HepG2 (cell line): ENCODE measurements around the gene CYP27B1. TPM values are rescaled to one million over a fixed set of nuclear protein-coding genes. Genes with fewer than 3 reads are reported as not detected.

Source experiments
- ATAC-seq: fragments of 200-7000 bp; cut with Tn5 transposase; 3 replicates; pipeline ENCODE4 v1.9.1; 2020; ENCODE audit warnings: mild to moderate bottlenecking, moderate library complexity
- BruUV-seq: library from RNA; stranded (reverse); fragments of 400-500 nt; replicated peaks from 2 replicates; lab custom pipeline; 2021; lab: Mats Ljungman, UMichigan
- CTCF ChIA-PET: fragments of 300-600 bp; formaldehyde crosslinking; extraction: SDS; loops from one replicate; lab custom pipeline; 2021; ENCODE audit warnings: low total read pairs, inconsistent platforms, low intra/inter-chr PET ratio; lab: Yijun Ruan, JAX
- POLR2A ChIA-PET: fragments of 350-600 bp; sonication (Branson Sonifier 250); formaldehyde crosslinking; loops from one replicate; lab custom pipeline; 2020; ENCODE audit warnings: antibody characterized with exemption, inconsistent platforms; lab: Yijun Ruan, JAX
- DNase-seq: peaks from one replicate; pipeline ENCODE4 v3.0.0-alpha.2; 2015; ENCODE audit warnings: low spot score
- FAIRE-seq: peaks from 3 replicates; lab custom pipeline; 2011; peaks lifted over from hg19 to GRCh38; lab: Jason Lieb, UNC
- H2AFZ ChIP-seq: one replicate; pipeline ENCODE4 v1.6.1; 2011; ENCODE audit warnings: low read length, inconsistent platforms
- H3K27ac ChIP-seq: fragments of 300-600 bp; 3 replicates; pipeline ENCODE4 v1.8.0; 2011; ENCODE audit warnings: mixed run types, mild to moderate bottlenecking, mixed read lengths, low read length, inconsistent platforms; ENCODE audit not compliant: insufficient read depth; ENCODE audit errors: extremely low read length
- H3K27me3 ChIP-seq, 2 experiments: fragments of 200-600 bp in 1 of 2; 2 replicates in 1 of 2; 3 replicates in 1 of 2; pipeline versions ENCODE4 v1.6.0 to v1.8.0; 2011; ENCODE audit warnings: low read length in 2 of 2, mild to moderate bottlenecking in 2 of 2, moderate library complexity in 2 of 2, inconsistent platforms in 1 of 2; ENCODE audit not compliant: insufficient read depth in 2 of 2, control insufficient read depth in 1 of 2
- H3K36me3 ChIP-seq, 2 experiments: fragments of 200-600 bp in 1 of 2; replicated peaks in 1 of 2; 2 replicates in 1 of 2; 3 replicates in 1 of 2; pipeline versions ENCODE4 v1.5.1 to v1.8.0; 2011; ENCODE audit warnings: low read length in 2 of 2, inconsistent platforms in 1 of 2; ENCODE audit not compliant: insufficient read depth in 2 of 2, control insufficient read depth in 1 of 2
- H3K4me1 ChIP-seq: 2 replicates; pipeline ENCODE4 v1.5.1; 2012; ENCODE audit warnings: low read length, inconsistent platforms; ENCODE audit not compliant: insufficient read depth
- H3K4me2 ChIP-seq: 2 replicates; pipeline ENCODE4 v1.6.0; 2011; ENCODE audit warnings: low read depth, low read length, inconsistent platforms
- H3K4me3 ChIP-seq, 3 experiments: fragments of 200-600 bp in 1 of 3; sonication (generic), shearing (Covaris generic) in 1 of 3; replicated peaks in 1 of 3; 2 replicates each; pipeline ENCODE4 v1.5.1; 2011 to 2016; ENCODE audit warnings: low read length in 3 of 3, inconsistent platforms in 2 of 3, low read depth in 2 of 3, mild to moderate bottlenecking in 2 of 3, control low read depth in 1 of 3, mixed read lengths in 1 of 3; ENCODE audit not compliant: insufficient read depth in 1 of 3
- H3K79me2 ChIP-seq: one replicate; pipeline ENCODE4 v1.6.1; 2011; ENCODE audit warnings: low read length, inconsistent platforms; ENCODE audit not compliant: insufficient read depth
- H3K9ac ChIP-seq: 2 replicates; pipeline ENCODE4 v1.6.0; 2011; ENCODE audit warnings: mild to moderate bottlenecking, low read depth, low read length, inconsistent platforms; ENCODE audit not compliant: insufficient read depth
- H3K9me3 ChIP-seq: 2 replicates; pipeline ENCODE4 v1.5.1; 2012; ENCODE audit warnings: mild to moderate bottlenecking, low read length
- H4K20me1 ChIP-seq: 2 replicates; pipeline ENCODE4 v1.6.0; 2011; ENCODE audit warnings: inconsistent platforms, mild to moderate bottlenecking, low read length, moderate library complexity; ENCODE audit not compliant: insufficient read depth
- DMAP1 ChIP-seq: IDR thresholded peaks from 2 replicates; pipeline ENCODE4 v1.6.1; 2016
- MED13 ChIP-seq: sonication (generic); formaldehyde crosslinking; IDR thresholded peaks from 2 replicates; pipeline ENCODE4 v1.5.0; 2020; ENCODE audit warnings: missing genetic modification reagents
- POGZ ChIP-seq: sonication (generic); formaldehyde crosslinking; IDR thresholded peaks from 2 replicates; pipeline ENCODE4 v1.4.0; 2020; ENCODE audit warnings: mild to moderate bottlenecking, missing genetic modification reagents
- SNRNP70 ChIP-seq: fragments of 200-400 bp; formaldehyde crosslinking; IDR thresholded peaks from 2 replicates; pipeline ENCODE4 v1.6.1; 2017; ENCODE audit warnings: mild to moderate bottlenecking, low read depth, low read length, moderate library complexity
- ZNF234 ChIP-seq: sonication (generic); formaldehyde crosslinking; conservative IDR thresholded peaks from 2 replicates; pipeline ENCODE4 v1.5.1; 2020; ENCODE audit warnings: mild to moderate bottlenecking, missing genetic modification reagents
- ZNF501 ChIP-seq: sonication (generic); formaldehyde crosslinking; IDR thresholded peaks from 2 replicates; pipeline ENCODE4 v1.5.1; 2020; ENCODE audit warnings: mild to moderate bottlenecking, moderate library complexity, missing genetic modification reagents
- WGBS: methylation state at CpG from one replicate; pipeline ENCODE4 v1.1.6; 2017; ENCODE audit warnings: low lambda C conversion rate; 5-methylcytosine and 5-hydroxymethylcytosine counted together
- in situ Hi-C: cut with HindIII; loops from 2 replicates; pipeline ENCODE4 v1.10.0; 2017; ENCODE audit warnings: low pct_unique_long_range_greater_than_20kb; ENCODE audit not compliant: extremely low pct_ligation_motif_present
- intact Hi-C: fragments of 100-400 bp; cut with micrococcal nuclease; formaldehyde crosslinking; loops from one replicate; pipeline ENCODE4 v1.10.0; 2022; ENCODE audit not compliant: unreplicated experiment
- polyA plus RNA-seq, 8 experiments: library from polyadenylated mRNA; depleted of rRNA in 3 of 8; stranded (reverse) in 7 of 8; unstranded in 1 of 8; fragments of >200 nt; fragmentation: Illumina TruSeq in 4 of 8; extraction: Trizol in 4 of 8; gene quantifications; 2 replicates each; pipeline versions ENCODE4 v1.2.1 to v1.2.3, GENCODE V29; 2011 to 2016; ENCODE audit warnings: low read depth in 4 of 8, missing spikeins in 1 of 8, mixed read lengths in 1 of 8; ENCODE audit not compliant: insufficient read depth in 1 of 8
- total RNA-seq, 5 experiments: library from RNA; depleted of rRNA; stranded (reverse); fragments of >200 nt; fragmentation: Illumina TruSeq; extraction: Trizol; gene quantifications; 2 replicates each; pipeline ENCODE4 v1.2.3, GENCODE V29; 2016; ENCODE audit warnings: low read depth in 1 of 5
- TF ChIP-seq, protein P1 (sequence below): sonication (generic); formaldehyde crosslinking; IDR thresholded peaks from 2 replicates; pipeline ENCODE4 v1.4.0; 2020; ENCODE audit warnings: mild to moderate bottlenecking, missing genetic modification reagents
- TF ChIP-seq, protein P2 (sequence below): sonication (generic); formaldehyde crosslinking; IDR thresholded peaks from 2 replicates; pipeline ENCODE4 v1.5.0; 2020; ENCODE audit warnings: mild to moderate bottlenecking, missing genetic modification reagents
- TF ChIP-seq, protein P3 (sequence below): IDR thresholded peaks from 2 replicates; pipeline ENCODE4 v1.6.1; 2018; ENCODE audit warnings: missing genetic modification reagents
- TF ChIP-seq, protein P4 (sequence below), 2 experiments: sonication (generic) in 1 of 2; formaldehyde crosslinking in 1 of 2; IDR thresholded peaks; 2 replicates each; pipeline versions ENCODE4 v1.5.1 to v1.6.1; 2011 to 2020; ENCODE audit warnings: borderline replicate concordance in 1 of 2, low read depth in 1 of 2, low read length in 1 of 2, mild to moderate bottlenecking in 1 of 2, missing genetic modification reagents in 1 of 2, moderate library complexity in 1 of 2

The CYP27B1 gene
- total and polyA plus RNA-seq, 2 of the 13 experiments (the other 11 are each of a cell fraction or from before 2014, with no cell fraction given), result 2.3 to 3.0 TPM

DNA sequence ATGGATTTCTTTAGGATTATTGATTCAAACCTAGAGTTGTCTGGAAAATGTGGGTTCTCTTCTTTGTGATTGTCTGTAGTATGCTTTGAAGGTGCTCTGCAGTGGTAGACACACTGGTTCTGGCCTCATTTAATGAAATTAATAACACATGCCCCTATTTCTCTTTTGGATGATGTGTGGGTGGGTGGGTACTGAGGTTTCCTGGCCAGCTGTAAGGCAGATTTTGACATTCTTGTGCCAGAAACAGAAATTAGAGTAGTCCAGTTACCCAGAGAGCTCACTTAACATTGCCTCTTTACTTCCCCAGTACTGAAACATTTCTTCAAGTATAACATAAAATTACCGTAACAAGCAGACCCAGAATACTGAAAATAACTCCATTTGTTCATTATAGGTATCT is 30.1 kb upstream of the CYP27B1 start:
- no peak for FAIRE-seq
- Histone ChIP-seq H3K4me2 (no peak overlapping the region), H3K4me3 (no peak overlapping the region), H4K20me1 (no peaks in the 10 kb centered on the region), H3K4me1 (no peaks in the 10 kb centered on the region), H3K36me3 (peaks cover 14 to 54% of the 10 kb centered on the region in 2 experiments), H3K9ac (no peak overlapping the region), H3K79me2 (no peaks in the 10 kb centered on the region), H3K27me3 (no peaks in the 10 kb centered on the region), H2AFZ (no peak overlapping the region)
- 93% methylated on average over 1 of the region's 1 CpG for WGBS
- ChIA-PET POLR2A (no interaction called here), CTCF (no interaction called here)
- DNase-seq, result no peak
- no peak for ATAC-seq
- intact Hi-C loops, result no loop called here
- in situ Hi-C loops, result no loop called here
- BruUV-seq, result no TSS peak
- TF ChIP-seq POGZ (CRISPR knock-in tag), result no peak
- TF ChIP-seq, all 625 proteins: peak for 0
- Histone ChIP-seq H3K27ac (no peak overlapping the region), H3K9me3 (no peaks in the 10 kb centered on the region)

DNA sequence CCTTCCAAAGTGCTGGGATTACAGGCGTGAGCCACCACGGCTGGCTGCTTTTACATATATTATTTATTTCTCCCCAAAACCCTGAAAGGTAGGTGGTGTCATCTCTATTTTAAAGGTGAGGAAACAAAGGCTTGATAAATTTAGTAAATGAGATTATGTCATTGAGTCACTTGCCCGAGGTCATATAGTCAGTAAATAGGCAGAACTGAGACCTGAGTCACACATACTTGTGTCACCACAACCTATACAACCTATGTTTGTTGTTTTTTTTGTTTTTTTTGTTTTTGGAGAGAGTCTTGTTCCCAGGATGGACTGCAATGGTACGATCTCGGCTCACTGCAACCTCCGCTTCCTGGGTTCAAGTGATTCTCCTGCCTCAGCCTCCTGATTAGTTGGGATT is 28.5 kb upstream of the CYP27B1 start:
- ChIA-PET CTCF (no interaction called here), POLR2A (no interaction called here)
- Histone ChIP-seq H3K4me3 (no peak overlapping the region), H4K20me1 (no peaks in the 10 kb centered on the region), H3K9ac (no peak overlapping the region), H3K36me3 (peaks cover 14 to 64% of the 10 kb centered on the region in 2 experiments), H3K79me2 (no peaks in the 10 kb centered on the region), H3K4me2 (no peak overlapping the region), H3K27ac (no peak overlapping the region), H2AFZ (no peak overlapping the region), H3K27me3 (no peaks in the 10 kb centered on the region), H3K4me1 (no peaks in the 10 kb centered on the region), H3K9me3 (no peaks in the 10 kb centered on the region)
- DNase-seq (no peak), ATAC-seq (no peak), FAIRE-seq (no peak)
- in situ Hi-C loops, result no loop called here
- 98% methylated on average over 6 of the region's 6 CpGs for WGBS
- BruUV-seq, result no TSS peak
- intact Hi-C loops, result no loop called here
- TF ChIP-seq DMAP1, result no peak
- TF ChIP-seq, protein P1, sequence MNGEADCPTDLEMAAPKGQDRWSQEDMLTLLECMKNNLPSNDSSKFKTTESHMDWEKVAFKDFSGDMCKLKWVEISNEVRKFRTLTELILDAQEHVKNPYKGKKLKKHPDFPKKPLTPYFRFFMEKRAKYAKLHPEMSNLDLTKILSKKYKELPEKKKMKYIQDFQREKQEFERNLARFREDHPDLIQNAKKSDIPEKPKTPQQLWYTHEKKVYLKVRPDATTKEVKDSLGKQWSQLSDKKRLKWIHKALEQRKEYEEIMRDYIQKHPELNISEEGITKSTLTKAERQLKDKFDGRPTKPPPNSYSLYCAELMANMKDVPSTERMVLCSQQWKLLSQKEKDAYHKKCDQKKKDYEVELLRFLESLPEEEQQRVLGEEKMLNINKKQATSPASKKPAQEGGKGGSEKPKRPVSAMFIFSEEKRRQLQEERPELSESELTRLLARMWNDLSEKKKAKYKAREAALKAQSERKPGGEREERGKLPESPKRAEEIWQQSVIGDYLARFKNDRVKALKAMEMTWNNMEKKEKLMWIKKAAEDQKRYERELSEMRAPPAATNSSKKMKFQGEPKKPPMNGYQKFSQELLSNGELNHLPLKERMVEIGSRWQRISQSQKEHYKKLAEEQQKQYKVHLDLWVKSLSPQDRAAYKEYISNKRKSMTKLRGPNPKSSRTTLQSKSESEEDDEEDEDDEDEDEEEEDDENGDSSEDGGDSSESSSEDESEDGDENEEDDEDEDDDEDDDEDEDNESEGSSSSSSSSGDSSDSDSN (CRISPR knock-in tag), result no peak
- TF ChIP-seq SNRNP70, result no peak
- TF ChIP-seq ZNF234, result no peak
- TF ChIP-seq, protein P2, sequence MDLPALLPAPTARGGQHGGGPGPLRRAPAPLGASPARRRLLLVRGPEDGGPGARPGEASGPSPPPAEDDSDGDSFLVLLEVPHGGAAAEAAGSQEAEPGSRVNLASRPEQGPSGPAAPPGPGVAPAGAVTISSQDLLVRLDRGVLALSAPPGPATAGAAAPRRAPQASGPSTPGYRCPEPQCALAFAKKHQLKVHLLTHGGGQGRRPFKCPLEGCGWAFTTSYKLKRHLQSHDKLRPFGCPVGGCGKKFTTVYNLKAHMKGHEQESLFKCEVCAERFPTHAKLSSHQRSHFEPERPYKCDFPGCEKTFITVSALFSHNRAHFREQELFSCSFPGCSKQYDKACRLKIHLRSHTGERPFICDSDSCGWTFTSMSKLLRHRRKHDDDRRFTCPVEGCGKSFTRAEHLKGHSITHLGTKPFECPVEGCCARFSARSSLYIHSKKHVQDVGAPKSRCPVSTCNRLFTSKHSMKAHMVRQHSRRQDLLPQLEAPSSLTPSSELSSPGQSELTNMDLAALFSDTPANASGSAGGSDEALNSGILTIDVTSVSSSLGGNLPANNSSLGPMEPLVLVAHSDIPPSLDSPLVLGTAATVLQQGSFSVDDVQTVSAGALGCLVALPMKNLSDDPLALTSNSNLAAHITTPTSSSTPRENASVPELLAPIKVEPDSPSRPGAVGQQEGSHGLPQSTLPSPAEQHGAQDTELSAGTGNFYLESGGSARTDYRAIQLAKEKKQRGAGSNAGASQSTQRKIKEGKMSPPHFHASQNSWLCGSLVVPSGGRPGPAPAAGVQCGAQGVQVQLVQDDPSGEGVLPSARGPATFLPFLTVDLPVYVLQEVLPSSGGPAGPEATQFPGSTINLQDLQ, result no peak
- TF ChIP-seq, protein P3, sequence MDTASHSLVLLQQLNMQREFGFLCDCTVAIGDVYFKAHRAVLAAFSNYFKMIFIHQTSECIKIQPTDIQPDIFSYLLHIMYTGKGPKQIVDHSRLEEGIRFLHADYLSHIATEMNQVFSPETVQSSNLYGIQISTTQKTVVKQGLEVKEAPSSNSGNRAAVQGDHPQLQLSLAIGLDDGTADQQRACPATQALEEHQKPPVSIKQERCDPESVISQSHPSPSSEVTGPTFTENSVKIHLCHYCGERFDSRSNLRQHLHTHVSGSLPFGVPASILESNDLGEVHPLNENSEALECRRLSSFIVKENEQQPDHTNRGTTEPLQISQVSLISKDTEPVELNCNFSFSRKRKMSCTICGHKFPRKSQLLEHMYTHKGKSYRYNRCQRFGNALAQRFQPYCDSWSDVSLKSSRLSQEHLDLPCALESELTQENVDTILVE (CRISPR knock-in tag), result no peak
- TF ChIP-seq, protein P4, sequence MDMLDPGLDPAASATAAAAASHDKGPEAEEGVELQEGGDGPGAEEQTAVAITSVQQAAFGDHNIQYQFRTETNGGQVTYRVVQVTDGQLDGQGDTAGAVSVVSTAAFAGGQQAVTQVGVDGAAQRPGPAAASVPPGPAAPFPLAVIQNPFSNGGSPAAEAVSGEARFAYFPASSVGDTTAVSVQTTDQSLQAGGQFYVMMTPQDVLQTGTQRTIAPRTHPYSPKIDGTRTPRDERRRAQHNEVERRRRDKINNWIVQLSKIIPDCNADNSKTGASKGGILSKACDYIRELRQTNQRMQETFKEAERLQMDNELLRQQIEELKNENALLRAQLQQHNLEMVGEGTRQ (IDR thresholded peaks at IDR 0.05; ENCODE audit: low read depth, low read length), result no peak
- TF ChIP-seq, protein P4 (CRISPR knock-in tag; IDR thresholded peaks at IDR 0.05; ENCODE audit: borderline replicate concordance), result no peak
- TF ChIP-seq MED13 (CRISPR knock-in tag), result no peak
- TF ChIP-seq ZNF501, result no peak
